DND-41 (cell line): ENCODE measurements around the gene GTF3C1.

Experiments
- ATAC-seq: fragments of 200-7000 bp; cut with Tn5 transposase; 3 replicates; pipeline ENCODE4 v1.9.1; 2021; ENCODE audit warnings: low read depth; ENCODE audit not compliant: insufficient read depth
- DNase-seq: peaks from one replicate; pipeline ENCODE4 v3.0.0-alpha.2; 2020
- H2AFZ ChIP-seq: 2 replicates; pipeline ENCODE4 v1.6.0; 2012; ENCODE audit warnings: low read depth, low read length
- H3K27ac ChIP-seq: 2 replicates; pipeline ENCODE4 v1.5.1; 2012; ENCODE audit warnings: low read length, inconsistent platforms
- H3K27me3 ChIP-seq: fragments of 200-600 bp; sonication (generic); 2 replicates; pipeline ENCODE4 v1.6.0; 2012; ENCODE audit warnings: low read length, mild to moderate bottlenecking, inconsistent platforms; ENCODE audit not compliant: insufficient read depth, poor library complexity
- H3K36me3 ChIP-seq: 2 replicates; pipeline ENCODE4 v1.5.1; 2012; ENCODE audit warnings: low read length, inconsistent platforms; ENCODE audit not compliant: insufficient read depth
- H3K4me1 ChIP-seq: 2 replicates; pipeline ENCODE4 v1.5.1; 2012; ENCODE audit warnings: mild to moderate bottlenecking, low read length; ENCODE audit not compliant: insufficient read depth
- H3K4me2 ChIP-seq: 2 replicates; pipeline ENCODE4 v1.6.0; 2012; ENCODE audit warnings: mild to moderate bottlenecking, moderate library complexity, low read length, inconsistent platforms; ENCODE audit not compliant: insufficient read depth
- H3K4me3 ChIP-seq, 2 experiments: fragments of 200-600 bp in 1 of 2; shearing (Covaris generic) in 1 of 2; 2 replicates each; pipeline ENCODE4 v1.5.1; 2012 to 2016; ENCODE audit warnings: inconsistent platforms in 2 of 2, low read length in 2 of 2, mild to moderate bottlenecking in 2 of 2, low read depth in 1 of 2, moderate library complexity in 1 of 2
- H3K79me2 ChIP-seq: 2 replicates; pipeline ENCODE4 v1.6.0; 2012; ENCODE audit warnings: low read length, inconsistent platforms; ENCODE audit not compliant: insufficient read depth
- H3K9ac ChIP-seq: 2 replicates; pipeline ENCODE4 v1.6.0; 2012; ENCODE audit warnings: low read depth, mild to moderate bottlenecking, inconsistent platforms, low read length, moderate library complexity
- H3K9me3 ChIP-seq: 2 replicates; pipeline ENCODE4 v1.5.1; 2012; ENCODE audit warnings: low read length, moderate library complexity, mild to moderate bottlenecking, inconsistent platforms; ENCODE audit not compliant: insufficient read depth, severe bottlenecking
- H4K20me1 ChIP-seq: 2 replicates; pipeline ENCODE4 v1.6.0; 2012; ENCODE audit warnings: low read length; ENCODE audit not compliant: insufficient read depth
- EZH2 ChIP-seq: IDR thresholded peaks from 3 replicates; pipeline ENCODE4 v1.6.1; 2012; ENCODE audit warnings: borderline replicate concordance, low read depth, mild to moderate bottlenecking, moderate library complexity, low read length, inconsistent platforms; ENCODE audit not compliant: severe bottlenecking
- TF ChIP-seq, protein P1 (sequence below): IDR thresholded peaks from 2 replicates; pipeline ENCODE4 v1.5.1; 2012; ENCODE audit warnings: borderline replicate concordance, low read length, moderate library complexity, mild to moderate bottlenecking; ENCODE audit not compliant: poor library complexity, severe bottlenecking; ENCODE audit errors: extremely low read depth

The GTF3C1 gene

GRCh38 chr16:27429981-27430441, 119.7 kb downstream of the GTF3C1 start:
- no peak overlapping the region for H3K4me2 ChIP-seq
- no peak overlapping the region for H3K27ac ChIP-seq
- TF ChIP-seq EZH2 = no peak
- TF ChIP-seq, protein P1, sequence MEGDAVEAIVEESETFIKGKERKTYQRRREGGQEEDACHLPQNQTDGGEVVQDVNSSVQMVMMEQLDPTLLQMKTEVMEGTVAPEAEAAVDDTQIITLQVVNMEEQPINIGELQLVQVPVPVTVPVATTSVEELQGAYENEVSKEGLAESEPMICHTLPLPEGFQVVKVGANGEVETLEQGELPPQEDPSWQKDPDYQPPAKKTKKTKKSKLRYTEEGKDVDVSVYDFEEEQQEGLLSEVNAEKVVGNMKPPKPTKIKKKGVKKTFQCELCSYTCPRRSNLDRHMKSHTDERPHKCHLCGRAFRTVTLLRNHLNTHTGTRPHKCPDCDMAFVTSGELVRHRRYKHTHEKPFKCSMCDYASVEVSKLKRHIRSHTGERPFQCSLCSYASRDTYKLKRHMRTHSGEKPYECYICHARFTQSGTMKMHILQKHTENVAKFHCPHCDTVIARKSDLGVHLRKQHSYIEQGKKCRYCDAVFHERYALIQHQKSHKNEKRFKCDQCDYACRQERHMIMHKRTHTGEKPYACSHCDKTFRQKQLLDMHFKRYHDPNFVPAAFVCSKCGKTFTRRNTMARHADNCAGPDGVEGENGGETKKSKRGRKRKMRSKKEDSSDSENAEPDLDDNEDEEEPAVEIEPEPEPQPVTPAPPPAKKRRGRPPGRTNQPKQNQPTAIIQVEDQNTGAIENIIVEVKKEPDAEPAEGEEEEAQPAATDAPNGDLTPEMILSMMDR = no peak
- no peak for DNase-seq
- H3K79me2 ChIP-seq = no peaks in the 10 kb centered on the region
- no peak for ATAC-seq
- H3K27me3 ChIP-seq = no peaks in the 10 kb centered on the region
- no peak overlapping the region for H3K9ac ChIP-seq
- H3K4me1 ChIP-seq = no peaks in the 10 kb centered on the region; the same call in 1 of the 2 replicates
- H3K36me3 ChIP-seq = no peaks in the 10 kb centered on the region
- H3K4me3 ChIP-seq = no peak overlapping the region
- H2AFZ ChIP-seq = no peak overlapping the region
- no peaks in the 10 kb centered on the region for H3K9me3 ChIP-seq
- no peaks in the 10 kb centered on the region for H4K20me1 ChIP-seq

- Histone ChIP-seq H3K36me3 (no peaks in the 10 kb centered on the region), H3K9ac (no peak overlapping the region), H4K20me1 (no peaks in the 10 kb centered on the region), H3K9me3 (no peaks in the 10 kb centered on the region), H3K27me3 (no peaks in the 10 kb centered on the region), H3K79me2 (no peaks in the 10 kb centered on the region), H3K27ac (no peak overlapping the region), H3K4me3 (no peak overlapping the region), H3K4me1 (no peaks in the 10 kb centered on the region; the same call in 1 of the 2 replicates), H2AFZ (no peak overlapping the region), H3K4me2 (no peak overlapping the region)
- ATAC-seq (no peak), DNase-seq (no peak)
- TF ChIP-seq, protein P1 = no peak
- no peak for TF ChIP-seq EZH2
These were observed 120.3 kb downstream of the GTF3C1 start for GRCh38 chr16:27429330-27429871.

DNA sequence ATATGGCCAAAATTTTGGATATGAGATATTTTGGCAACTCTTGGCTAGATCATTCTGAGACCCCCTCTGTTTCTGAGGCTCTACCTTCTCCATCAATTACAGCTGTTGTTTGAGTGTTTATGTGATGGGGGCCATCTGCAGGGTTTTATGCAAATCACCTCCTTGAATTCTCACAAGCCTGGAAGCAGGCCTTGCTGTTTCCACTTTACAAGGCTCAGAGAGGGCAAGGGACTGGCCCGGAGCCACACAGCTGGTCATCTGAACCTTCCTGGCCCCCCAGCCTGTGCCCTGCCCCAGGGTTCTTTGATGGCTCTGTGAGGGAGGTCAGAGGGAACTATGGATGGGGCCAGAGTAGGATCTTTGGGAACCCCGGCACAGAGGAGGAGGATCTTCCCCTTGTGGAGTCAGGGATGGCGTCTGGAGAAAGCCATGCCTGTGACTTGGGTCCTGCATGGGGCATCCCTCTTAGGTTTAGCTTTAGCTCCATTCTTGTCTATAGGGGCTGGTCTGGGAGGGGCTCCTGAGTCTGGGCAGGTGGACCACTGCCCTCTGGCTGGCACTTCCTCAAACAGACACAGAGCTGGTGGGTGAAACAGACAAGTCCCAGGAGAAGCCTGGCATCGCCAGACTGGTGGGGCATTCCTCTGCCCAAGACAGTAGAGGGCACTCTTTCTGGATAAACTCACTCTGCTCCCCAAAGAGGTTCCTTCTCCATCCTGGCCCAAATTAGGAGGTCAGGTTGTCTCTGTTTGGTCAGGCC, 121.5 kb downstream of the GTF3C1 start:
- no peaks in the 10 kb centered on the region for H3K79me2 ChIP-seq
- no peak overlapping the region for H3K27ac ChIP-seq
- no peak overlapping the region for H3K9ac ChIP-seq
- H2AFZ ChIP-seq = no peak overlapping the region
- TF ChIP-seq, protein P1 = peak; percentile 42
- TF ChIP-seq EZH2 = no peak
- H3K36me3 ChIP-seq = no peaks in the 10 kb centered on the region
- no peak overlapping the region for H3K4me3 ChIP-seq
- H3K27me3 ChIP-seq = no peaks in the 10 kb centered on the region
- H3K9me3 ChIP-seq = peaks cover 2% of the 10 kb centered on the region
- no peaks in the 10 kb centered on the region for H4K20me1 ChIP-seq
- H3K4me1 ChIP-seq = no peaks in the 10 kb centered on the region; the same call in 1 of the 2 replicates
- no peak for ATAC-seq
- no peak overlapping the region for H3K4me2 ChIP-seq
- no peak for DNase-seq
